AG10803 (cell line): ENCODE measurements around the gene TNRC18.
"Not testable (repeated sequence)": the region's sequence is repeated elsewhere in the genome, so short reads cannot be mapped to it uniquely, and the experiment has no call there.

Experiments used
- DNase-seq: peaks from one replicate; pipeline ENCODE4 v3.0.0; 2010; ENCODE audit warnings: low read depth
- H3K4me3 ChIP-seq: 2 replicates; pipeline ENCODE4 v1.5.1; 2011; ENCODE audit warnings: mild to moderate bottlenecking, low read length, control low read depth
- CTCF ChIP-seq: conservative IDR thresholded peaks from 2 replicates; pipeline ENCODE4 v1.5.1; 2011; ENCODE audit warnings: mild to moderate bottlenecking, low read length, control low read depth, inconsistent platforms

The TNRC18 gene

DNA sequence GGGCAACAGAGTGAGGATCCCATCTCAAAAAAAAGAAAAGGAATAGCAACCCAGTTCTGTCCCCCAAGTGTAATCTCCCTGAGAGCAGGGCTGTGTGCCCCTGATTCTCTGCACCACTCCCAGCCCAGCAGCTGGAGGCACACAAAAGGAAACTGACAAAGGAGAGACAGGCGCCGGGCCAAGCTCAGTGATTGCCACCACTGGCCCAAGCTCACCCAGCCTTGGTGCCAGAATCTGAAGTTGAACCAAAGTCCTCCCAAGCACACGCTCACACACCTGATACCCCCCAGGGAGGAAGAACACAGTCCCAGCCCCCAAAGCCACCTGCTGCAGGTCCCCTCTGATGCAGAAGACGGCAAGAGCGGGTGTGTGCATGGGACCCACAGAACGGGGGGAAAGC lies 50.3 kb downstream of the TNRC18 start:
- TF ChIP-seq CTCF, result no peak
- no peak for DNase-seq
- H3K4me3 ChIP-seq, result no peak overlapping the region

GRCh38 chr7:5370454-5371353 lies 52.9 kb downstream of the TNRC18 start:
- H3K4me3 ChIP-seq, result no peak overlapping the region
- no peak for DNase-seq
- no peak for TF ChIP-seq CTCF

- TF ChIP-seq CTCF, result no peak
- DNase-seq, result no peak
- H3K4me3 ChIP-seq, result no peak overlapping the region
Observed at GRCh38 chr7:5367661-5368060, 56.0 kb downstream of the TNRC18 start.

GRCh38 chr7:5365976-5366625 lies 57.5 kb downstream of the TNRC18 start:
- peak; percentile 83 for TF ChIP-seq CTCF
- peak; percentile 78 for DNase-seq
- not testable (repeated sequence) for H3K4me3 ChIP-seq

- no peak for TF ChIP-seq CTCF
- H3K4me3 ChIP-seq, result no peak overlapping the region
Observed at GRCh38 chr7:5363729-5364128, 59.9 kb downstream of the TNRC18 start.

DNA sequence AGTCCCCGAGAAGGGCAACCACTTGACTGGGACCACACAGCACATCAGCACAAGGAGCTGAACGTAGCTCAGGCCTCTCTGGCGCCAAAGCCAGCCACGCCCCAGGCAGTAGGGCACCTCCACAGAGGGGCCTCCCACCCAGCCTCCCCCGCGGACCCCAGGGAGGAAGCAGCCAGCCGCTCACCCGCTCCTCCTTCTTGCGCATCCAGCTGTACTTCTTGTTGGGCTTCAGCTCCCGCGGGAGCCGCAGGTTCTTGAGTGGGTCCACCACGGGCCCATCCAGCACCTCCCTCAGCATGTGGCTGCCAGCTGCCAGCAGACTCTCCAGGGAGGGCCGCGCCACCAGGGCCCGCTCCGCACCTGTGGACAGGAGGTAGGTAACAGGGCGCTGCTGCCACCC lies 61.2 kb downstream of the TNRC18 start:
- DNase-seq, result no peak
- TF ChIP-seq CTCF, result no peak
- no peak overlapping the region for H3K4me3 ChIP-seq

More at GRCh38 chr7:5363729-5364128, 59.9 kb downstream of the TNRC18 start:
- DNase-seq, result no peak
